DOHH2 (cell line): Measurements from ENCODE around the gene SBK2.

Experiments
- EZH2phosphoT487 ChIP-seq: fragments of 200-600 bp; sonication (generic); IDR thresholded peaks from 2 replicates; pipeline ENCODE4 v1.6.1; 2017; ENCODE audit warnings: borderline replicate concordance, mild to moderate bottlenecking, antibody characterized with exemption, low read length, moderate library complexity, mixed read lengths
- TF ChIP-seq, protein P1 (sequence below): fragments of 200-600 bp; sonication (generic); IDR thresholded peaks from one replicate; pipeline ENCODE4 v1.5.1; 2014; ENCODE audit warnings: antibody characterized with exemption, mild to moderate bottlenecking, low read depth, low read length; ENCODE audit not compliant: poor library complexity, severe bottlenecking

- TF ChIP-seq, protein P1, sequence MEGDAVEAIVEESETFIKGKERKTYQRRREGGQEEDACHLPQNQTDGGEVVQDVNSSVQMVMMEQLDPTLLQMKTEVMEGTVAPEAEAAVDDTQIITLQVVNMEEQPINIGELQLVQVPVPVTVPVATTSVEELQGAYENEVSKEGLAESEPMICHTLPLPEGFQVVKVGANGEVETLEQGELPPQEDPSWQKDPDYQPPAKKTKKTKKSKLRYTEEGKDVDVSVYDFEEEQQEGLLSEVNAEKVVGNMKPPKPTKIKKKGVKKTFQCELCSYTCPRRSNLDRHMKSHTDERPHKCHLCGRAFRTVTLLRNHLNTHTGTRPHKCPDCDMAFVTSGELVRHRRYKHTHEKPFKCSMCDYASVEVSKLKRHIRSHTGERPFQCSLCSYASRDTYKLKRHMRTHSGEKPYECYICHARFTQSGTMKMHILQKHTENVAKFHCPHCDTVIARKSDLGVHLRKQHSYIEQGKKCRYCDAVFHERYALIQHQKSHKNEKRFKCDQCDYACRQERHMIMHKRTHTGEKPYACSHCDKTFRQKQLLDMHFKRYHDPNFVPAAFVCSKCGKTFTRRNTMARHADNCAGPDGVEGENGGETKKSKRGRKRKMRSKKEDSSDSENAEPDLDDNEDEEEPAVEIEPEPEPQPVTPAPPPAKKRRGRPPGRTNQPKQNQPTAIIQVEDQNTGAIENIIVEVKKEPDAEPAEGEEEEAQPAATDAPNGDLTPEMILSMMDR = no peak
- no peak for TF ChIP-seq EZH2phosphoT487
Measured at GRCh38 chr19:55544776-55545439, 8.0 kb upstream of the SBK2 start.
